ENCODE data around the gene TCF7L1.

GRCh38 chr2:85129861-85130260 is 3.3 kb upstream of the TCF7L1 start:
- TF ChIP-seq CTCF (IDR thresholded peaks at IDR 0.05) (no peak), NRF1 (IDR thresholded peaks at IDR 0.05; ENCODE audit: low read depth, low read length) (no peak), RAD21 (IDR thresholded peaks at IDR 0.05; ENCODE audit: low read length) (no peak), JUND (IDR thresholded peaks at IDR 0.05) (no peak), USF1 (IDR thresholded peaks at IDR 0.05; ENCODE audit: borderline replicate concordance, low read depth) (no peak), RFX5 (IDR thresholded peaks at IDR 0.05; ENCODE audit: low read length) (no peak), POLR2AphosphoS5 (IDR thresholded peaks at IDR 0.05; ENCODE audit: low read depth, low read length) (no peak), TEAD4 (IDR thresholded peaks at IDR 0.05; ENCODE audit: borderline replicate concordance, insufficient read depth) (no peak), TAF1 (IDR thresholded peaks at IDR 0.05; ENCODE audit: borderline replicate concordance, low read depth, low read length) (no peak)
- TF ChIP-seq, protein P1, sequence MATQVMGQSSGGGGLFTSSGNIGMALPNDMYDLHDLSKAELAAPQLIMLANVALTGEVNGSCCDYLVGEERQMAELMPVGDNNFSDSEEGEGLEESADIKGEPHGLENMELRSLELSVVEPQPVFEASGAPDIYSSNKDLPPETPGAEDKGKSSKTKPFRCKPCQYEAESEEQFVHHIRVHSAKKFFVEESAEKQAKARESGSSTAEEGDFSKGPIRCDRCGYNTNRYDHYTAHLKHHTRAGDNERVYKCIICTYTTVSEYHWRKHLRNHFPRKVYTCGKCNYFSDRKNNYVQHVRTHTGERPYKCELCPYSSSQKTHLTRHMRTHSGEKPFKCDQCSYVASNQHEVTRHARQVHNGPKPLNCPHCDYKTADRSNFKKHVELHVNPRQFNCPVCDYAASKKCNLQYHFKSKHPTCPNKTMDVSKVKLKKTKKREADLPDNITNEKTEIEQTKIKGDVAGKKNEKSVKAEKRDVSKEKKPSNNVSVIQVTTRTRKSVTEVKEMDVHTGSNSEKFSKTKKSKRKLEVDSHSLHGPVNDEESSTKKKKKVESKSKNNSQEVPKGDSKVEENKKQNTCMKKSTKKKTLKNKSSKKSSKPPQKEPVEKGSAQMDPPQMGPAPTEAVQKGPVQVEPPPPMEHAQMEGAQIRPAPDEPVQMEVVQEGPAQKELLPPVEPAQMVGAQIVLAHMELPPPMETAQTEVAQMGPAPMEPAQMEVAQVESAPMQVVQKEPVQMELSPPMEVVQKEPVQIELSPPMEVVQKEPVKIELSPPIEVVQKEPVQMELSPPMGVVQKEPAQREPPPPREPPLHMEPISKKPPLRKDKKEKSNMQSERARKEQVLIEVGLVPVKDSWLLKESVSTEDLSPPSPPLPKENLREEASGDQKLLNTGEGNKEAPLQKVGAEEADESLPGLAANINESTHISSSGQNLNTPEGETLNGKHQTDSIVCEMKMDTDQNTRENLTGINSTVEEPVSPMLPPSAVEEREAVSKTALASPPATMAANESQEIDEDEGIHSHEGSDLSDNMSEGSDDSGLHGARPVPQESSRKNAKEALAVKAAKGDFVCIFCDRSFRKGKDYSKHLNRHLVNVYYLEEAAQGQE (IDR thresholded peaks at IDR 0.05; ENCODE audit: low read depth, low read length) = no peak

Data from SK-N-SH (cell line).